CD4-positive, alpha-beta T cell treated with Interleukin-21 for 1 hour (primary cell): ENCODE data around the gene RAB7B.

Experiments used
- DNase-seq: peaks from one replicate; pipeline ENCODE4 v3.0.0-alpha.2; 2020

The RAB7B gene

GRCh38 chr1:205972081-205972480 is 31.1 kb downstream of the RAB7B start:
- no peak for DNase-seq

GRCh38 chr1:205971082-205971481 is 32.1 kb downstream of the RAB7B start:
- no peak for DNase-seq

GRCh38 chr1:205970486-205970885 is 32.7 kb downstream of the RAB7B start:
- DNase-seq = no peak

- no peak for DNase-seq
These were observed 34.0 kb downstream of the RAB7B start for GRCh38 chr1:205969229-205969628.

GRCh38 chr1:205967554-205968335 is 35.5 kb downstream of the RAB7B start:
- DNase-seq = no peak

GRCh38 chr1:205965036-205965884 is 37.9 kb downstream of the RAB7B start:
- DNase-seq = no peak

GRCh38 chr1:205963352-205964155 is 39.6 kb downstream of the RAB7B start:
- DNase-seq = no peak

GRCh38 chr1:205962821-205963221 is 40.4 kb downstream of the RAB7B start:
- DNase-seq = no peak

- no peak for DNase-seq
These were observed 41.0 kb downstream of the RAB7B start for GRCh38 chr1:205961991-205962820.

- DNase-seq = no peak
These were observed 41.8 kb downstream of the RAB7B start for GRCh38 chr1:205961405-205961804.

GRCh38 chr1:205959789-205960188 is 43.4 kb downstream of the RAB7B start:
- no peak for DNase-seq

GRCh38 chr1:205955499-205955898 is 47.7 kb downstream of the RAB7B start:
- DNase-seq = no peak

GRCh38 chr1:205954819-205955404 is 48.3 kb downstream of the RAB7B start:
- no peak for DNase-seq

- DNase-seq = no peak
These were observed 51.4 kb downstream of the RAB7B start for GRCh38 chr1:205951746-205952145.

- no peak for DNase-seq
These were observed 52.2 kb downstream of the RAB7B start for GRCh38 chr1:205950826-205951549.

- no peak for DNase-seq
These were observed 52.9 kb downstream of the RAB7B start for GRCh38 chr1:205950280-205950679.

GRCh38 chr1:205949753-205950152 is 53.4 kb downstream of the RAB7B start:
- DNase-seq = no peak

GRCh38 chr1:205948886-205949285 is 54.3 kb downstream of the RAB7B start:
- no peak for DNase-seq

- no peak for DNase-seq
These were observed 55.2 kb downstream of the RAB7B start for GRCh38 chr1:205948039-205948438.

- DNase-seq = no peak
These were observed 56.2 kb downstream of the RAB7B start for GRCh38 chr1:205947024-205947423.

- DNase-seq = no peak
These were observed 58.1 kb downstream of the RAB7B start for GRCh38 chr1:205945069-205945468.
